Measurements from ENCODE around the gene GRIN3B. TPM values are rescaled to one million over a fixed set of nuclear protein-coding genes. Genes with fewer than 3 reads are reported as not detected.

Gene GRIN3B
- total RNA-seq, 1 donor from 2014 or later, result 3.0 TPM

- peaks cover 47% of the 10 kb centered on the region for H3K36me3 ChIP-seq
- ATAC-seq, result no peak
- H3K27me3 ChIP-seq (ENCODE audit: low read depth), result no peaks in the 10 kb centered on the region
- H3K4me1 ChIP-seq, result peaks cover 40% of the 10 kb centered on the region
- H3K27ac ChIP-seq, result peak overlapping the region; percentile 79
- no peak for TF ChIP-seq CTCF (IDR thresholded peaks at IDR 0.05)
- DNase-seq, result no peak
- intact Hi-C loops (cut with DNase I), result no loop called here
- no peak overlapping the region for H3K4me3 ChIP-seq
- H3K9me3 ChIP-seq, result no peaks in the 10 kb centered on the region
Measured at GRCh38 chr19:1037621-1038064, 37.4 kb downstream of the GRIN3B start.

- Histone ChIP-seq H3K27ac (peak overlapping the region; percentile 79), H3K4me1 (peaks cover 40% of the 10 kb centered on the region), H3K27me3 (ENCODE audit: low read depth) (no peaks in the 10 kb centered on the region), H3K4me3 (peak overlapping the region; percentile 74), H3K36me3 (peaks cover 39% of the 10 kb centered on the region), H3K9me3 (no peaks in the 10 kb centered on the region)
- no peak for TF ChIP-seq CTCF (IDR thresholded peaks at IDR 0.05)
- DNase-seq (no peak), ATAC-seq (no peak)
- intact Hi-C loops (cut with DNase I), result no loop called here
Measured at GRCh38 chr19:1038978-1039645, 38.9 kb downstream of the GRIN3B start.

GRCh38 chr19:1039646-1040475, 39.6 kb downstream of the GRIN3B start, which contains the start of gene ABCA7:
ABCA7 (plus strand) TSS chr19:1040107; CDS start chr19:1041362, 1,255 bp downstream.
- peaks cover 44% of the 10 kb centered on the region for H3K36me3 ChIP-seq
- intact Hi-C loops (cut with DNase I), result no loop called here
- no peaks in the 10 kb centered on the region for H3K9me3 ChIP-seq
- peak; percentile 96 for ATAC-seq
- DNase-seq, result peak; percentile 99
- H3K27me3 ChIP-seq (ENCODE audit: low read depth), result no peaks in the 10 kb centered on the region
- H3K27ac ChIP-seq, result peak within 1 kb of the TSS; percentile 79
- peaks cover 40% of the 10 kb centered on the region for H3K4me1 ChIP-seq
- peak within 1 kb of the TSS; percentile 74 for H3K4me3 ChIP-seq
- TF ChIP-seq CTCF (IDR thresholded peaks at IDR 0.05), result no peak

- ATAC-seq (peak; percentile 78 to 85), DNase-seq (peak; percentile 93)
- no peaks in the 10 kb centered on the region for H3K27me3 ChIP-seq (ENCODE audit: low read depth)
- peak overlapping the region; percentile 74 for H3K4me3 ChIP-seq
- TF ChIP-seq CTCF (IDR thresholded peaks at IDR 0.05), result no peak
- peaks cover 40% of the 10 kb centered on the region for H3K4me1 ChIP-seq
- intact Hi-C loops (cut with DNase I), result no loop called here
- no peaks in the 10 kb centered on the region for H3K9me3 ChIP-seq
- peak overlapping the region; percentile 79 for H3K27ac ChIP-seq
- H3K36me3 ChIP-seq, result peaks cover 40% of the 10 kb centered on the region
Measured at GRCh38 chr19:1040476-1041271, 40.5 kb downstream of the GRIN3B start.

- H3K36me3 ChIP-seq, result peaks cover 33% of the 10 kb centered on the region
- peak overlapping the region; percentile 74 for H3K4me3 ChIP-seq
- no peak overlapping the region for H3K27ac ChIP-seq
- no peak for DNase-seq
- ATAC-seq, result no peak
- H3K27me3 ChIP-seq (ENCODE audit: low read depth), result no peaks in the 10 kb centered on the region
- no peak for TF ChIP-seq CTCF (IDR thresholded peaks at IDR 0.05)
- H3K4me1 ChIP-seq, result peaks cover 40% of the 10 kb centered on the region
- H3K9me3 ChIP-seq, result no peaks in the 10 kb centered on the region
- intact Hi-C loops (cut with DNase I), result no loop called here
Measured at GRCh38 chr19:1041272-1041834, 41.1 kb downstream of the GRIN3B start.

Data from lower lobe of right lung (tissue), 2 donors.